H1 (cell line): ENCODE measurements around the gene RAPGEF5. TPM values are rescaled to one million over a fixed set of nuclear protein-coding genes. Genes with fewer than 3 reads are reported as not detected.

Source experiments
- CTCF ChIA-PET: fragments of 300-600 bp; sonication (Branson Sonifier 250); formaldehyde crosslinking; loops from one replicate; lab custom pipeline; 2021; ENCODE audit not compliant: partially characterized antibody; lab: Charles Lee
- POLR2A ChIA-PET: fragments of 300-600 bp; sonication (Branson Sonifier 250); formaldehyde crosslinking; loops from one replicate; lab custom pipeline; 2021; ENCODE audit warnings: inconsistent platforms; ENCODE audit not compliant: partially characterized antibody; lab: Charles Lee
- DNase-seq, 2 experiments: peaks; one replicate each; pipeline versions ENCODE4 v3.0.0 to v3.0.0-alpha.2; 2010 to 2022; ENCODE audit warnings: low spot score in 2 of 2, low read depth in 1 of 2, mixed read lengths in 1 of 2
- FAIRE-seq: peaks from 2 replicates; lab custom pipeline; 2011; peaks lifted over from hg19 to GRCh38; lab: Jason Lieb, UNC
- H2AFZ ChIP-seq: 2 replicates; pipeline ENCODE4 v1.8.1; 2012; ENCODE audit warnings: low read length, inconsistent platforms
- H2AK5ac ChIP-seq: 2 replicates; pipeline ENCODE4 v1.6.1; 2013; ENCODE audit warnings: low read depth, low read length
- H2BK120ac ChIP-seq: replicated peaks from 2 replicates; pipeline ENCODE3; 2013; ENCODE audit warnings: low read depth, low read length, inconsistent platforms
- H2BK12ac ChIP-seq: 2 replicates; pipeline ENCODE4 v1.6.1; 2013; ENCODE audit warnings: low read depth, low read length
- H2BK15ac ChIP-seq: 2 replicates; pipeline ENCODE4 v1.6.1; 2013; ENCODE audit warnings: low read length
- H2BK20ac ChIP-seq: 2 replicates; pipeline ENCODE4 v1.6.1; 2013; ENCODE audit warnings: low read length
- H2BK5ac ChIP-seq: 2 replicates; pipeline ENCODE4 v1.6.1; 2013; ENCODE audit warnings: low read depth, low read length
- H3K14ac ChIP-seq: 2 replicates; pipeline ENCODE4 v1.6.1; 2013; ENCODE audit warnings: inconsistent platforms; ENCODE audit not compliant: insufficient read length
- H3K18ac ChIP-seq: 2 replicates; pipeline ENCODE4 v1.6.1; 2013; ENCODE audit warnings: low read length; ENCODE audit errors: extremely low read depth
- H3K23ac ChIP-seq: 2 replicates; pipeline ENCODE4 v1.6.1; 2013; ENCODE audit warnings: inconsistent platforms; ENCODE audit not compliant: insufficient read length
- H3K23me2 ChIP-seq: 2 replicates; pipeline ENCODE4 v1.6.1; 2013; ENCODE audit warnings: low read depth, low read length
- H3K27ac ChIP-seq: 2 replicates; pipeline ENCODE4 v1.6.1; 2011; ENCODE audit warnings: low read depth, low read length, inconsistent platforms
- H3K27me3 ChIP-seq, 4 experiments: replicated peaks in 1 of 4; 1 replicate in 1 of 4; 2 replicates in 3 of 4; pipeline versions ENCODE4 v1.6.1 to v1.8.1; 2011 to 2013; ENCODE audit warnings: low read length in 3 of 4, mild to moderate bottlenecking in 3 of 4, inconsistent platforms in 2 of 4, mixed read lengths in 2 of 4, moderate library complexity in 1 of 4; ENCODE audit not compliant: control insufficient read depth in 3 of 4, insufficient read depth in 3 of 4; ENCODE audit errors: extremely low read depth in 1 of 4
- H3K36me3 ChIP-seq, 4 experiments: 2 replicates each; pipeline versions ENCODE4 v1.6.1 to v1.8.1; 2011 to 2013; ENCODE audit warnings: mild to moderate bottlenecking in 4 of 4, low read length in 3 of 4, moderate library complexity in 2 of 4, control low read depth in 1 of 4, inconsistent platforms in 1 of 4; ENCODE audit not compliant: insufficient read depth in 4 of 4, control insufficient read depth in 2 of 4
- H3K4ac ChIP-seq: replicated peaks from 2 replicates; pipeline ENCODE3; 2013; ENCODE audit warnings: low read length, low read depth, mixed read lengths, inconsistent platforms; ENCODE audit not compliant: insufficient read length
- H3K4me1 ChIP-seq, 4 experiments: replicated peaks in 1 of 4; 1 replicate in 1 of 4; 2 replicates in 3 of 4; pipeline versions ENCODE4 v1.6.1 to v1.8.1; 2011 to 2013; ENCODE audit warnings: low read length in 3 of 4, inconsistent platforms in 2 of 4, mixed read lengths in 1 of 4; ENCODE audit not compliant: insufficient read depth in 4 of 4, control insufficient read depth in 3 of 4
- H3K4me2 ChIP-seq, 2 experiments: 2 replicates each; pipeline versions ENCODE4 v1.6.1 to v1.8.1; 2011 to 2013; ENCODE audit warnings: low read depth in 2 of 2, low read length in 2 of 2, control low read depth in 1 of 2, inconsistent platforms in 1 of 2, mild to moderate bottlenecking in 1 of 2; ENCODE audit not compliant: insufficient read depth in 1 of 2
- H3K4me3 ChIP-seq, 4 experiments: fragments of 200-600, 300-600 bp in 1 of 4; sonication (generic), shearing (Covaris generic), sonication (Bioruptor Twin) in 1 of 4; 2 replicates each; pipeline versions ENCODE4 v1.5.1 to v1.8.1; 2011 to 2016; ENCODE audit warnings: low read length in 4 of 4, low read depth in 3 of 4, control low read depth in 2 of 4, inconsistent platforms in 2 of 4, mild to moderate bottlenecking in 2 of 4, mixed read lengths in 1 of 4, moderate library complexity in 1 of 4; ENCODE audit not compliant: insufficient read depth in 2 of 4; ENCODE audit errors: extremely low read depth in 1 of 4
- H3K56ac ChIP-seq: replicated peaks from 2 replicates; pipeline ENCODE3; 2013; ENCODE audit warnings: low read depth, mild to moderate bottlenecking, mixed read lengths, low read length, inconsistent platforms; ENCODE audit not compliant: insufficient read length
- H3K79me1 ChIP-seq: 2 replicates; pipeline ENCODE4 v1.6.1; 2013; ENCODE audit warnings: low read depth, low read length, control low read depth
- H3K79me2 ChIP-seq, 2 experiments: 2 replicates each; pipeline versions ENCODE4 v1.6.1 to v1.8.1; 2012 to 2013; ENCODE audit warnings: low read length in 2 of 2, mild to moderate bottlenecking in 2 of 2, inconsistent platforms in 1 of 2; ENCODE audit not compliant: insufficient read depth in 2 of 2, control insufficient read depth in 1 of 2
- H3K9ac ChIP-seq, 4 experiments: replicated peaks in 1 of 4; 1 replicate in 1 of 4; 2 replicates in 3 of 4; pipeline versions ENCODE4 v1.6.1 to v1.8.1; 2011 to 2013; ENCODE audit warnings: low read depth in 3 of 4, low read length in 3 of 4, control low read depth in 2 of 4, mild to moderate bottlenecking in 2 of 4, moderate library complexity in 2 of 4, inconsistent platforms in 1 of 4; ENCODE audit errors: extremely low read depth in 1 of 4
- H3K9me3 ChIP-seq, 2 experiments: 2 replicates each; pipeline versions ENCODE4 v1.6.1 to v1.8.1; 2012 to 2013; ENCODE audit warnings: mild to moderate bottlenecking in 2 of 2, moderate library complexity in 2 of 2, control low read depth in 1 of 2, inconsistent platforms in 1 of 2, low read depth in 1 of 2, low read length in 1 of 2, mixed read lengths in 1 of 2; ENCODE audit not compliant: insufficient read depth in 2 of 2
- H4K20me1 ChIP-seq, 2 experiments: replicated peaks in 1 of 2; 2 replicates each; pipeline versions ENCODE3 to v1.8.1; 2011 to 2013; ENCODE audit warnings: inconsistent platforms in 2 of 2, low read length in 2 of 2, mild to moderate bottlenecking in 1 of 2; ENCODE audit not compliant: insufficient read depth in 2 of 2, control insufficient read depth in 1 of 2
- H4K5ac ChIP-seq: 2 replicates; pipeline ENCODE4 v1.6.1; 2013; ENCODE audit warnings: low read length, low read depth, mixed read lengths, inconsistent platforms; ENCODE audit not compliant: insufficient read length
- H4K8ac ChIP-seq: 2 replicates; pipeline ENCODE4 v1.8.0; 2013; ENCODE audit warnings: mild to moderate bottlenecking, moderate library complexity, low read length, inconsistent platforms; ENCODE audit not compliant: insufficient read depth; ENCODE audit errors: extremely low read depth
- H4K91ac ChIP-seq: replicated peaks from 2 replicates; pipeline ENCODE3; 2013; ENCODE audit warnings: low read length, mixed read lengths, inconsistent platforms; ENCODE audit not compliant: insufficient read length
- CTBP2 ChIP-seq: IDR thresholded peaks from 2 replicates; pipeline ENCODE4 v1.7.0; 2011; ENCODE audit warnings: borderline replicate concordance, mild to moderate bottlenecking, moderate library complexity, mixed read lengths, low read length; ENCODE audit not compliant: insufficient read depth, insufficient read length
- HDAC6 ChIP-seq: IDR thresholded peaks from one replicate; pipeline ENCODE4 v1.7.1; 2012; ENCODE audit warnings: low read depth, mild to moderate bottlenecking, inconsistent platforms, low read length, moderate library complexity
- KDM1A ChIP-seq: fragments of 200-600, 300-600 bp; sonication (generic); IDR thresholded peaks from 2 replicates; pipeline ENCODE4 v1.7.1; 2016; ENCODE audit warnings: mild to moderate bottlenecking, low read length, borderline replicate concordance
- KDM5A ChIP-seq: fragments of 200-600 bp; IDR thresholded peaks from 2 replicates; pipeline ENCODE4 v1.7.1; 2012; ENCODE audit warnings: mild to moderate bottlenecking, low read length, inconsistent platforms, mixed read lengths
- PHF8 ChIP-seq: fragments of 200-600 bp; sonication (generic); conservative IDR thresholded peaks from 2 replicates; pipeline ENCODE4 v1.7.1; 2012; ENCODE audit warnings: low read depth, mild to moderate bottlenecking, inconsistent platforms, low read length, moderate library complexity
- RBBP5 ChIP-seq: IDR thresholded peaks from 2 replicates; pipeline ENCODE4 v1.7.1; 2012; ENCODE audit warnings: low read depth, mild to moderate bottlenecking, inconsistent platforms, low read length, moderate library complexity, borderline replicate concordance
- RNF2 ChIP-seq: fragments of 200-900, 300-1000 bp; sonication (generic); IDR thresholded peaks from 2 replicates; pipeline ENCODE4 v1.7.1; 2016; ENCODE audit warnings: borderline replicate concordance, low read depth, mild to moderate bottlenecking, antibody characterized with exemption, low read length; ENCODE audit not compliant: poor library complexity, severe bottlenecking; ENCODE audit errors: missing control alignments
- SP2 ChIP-seq: IDR thresholded peaks from 2 replicates; pipeline ENCODE4 v1.6.1; 2012; ENCODE audit warnings: mild to moderate bottlenecking, low read length, inconsistent platforms
- TAF1 ChIP-seq: IDR thresholded peaks from 2 replicates; pipeline ENCODE4 v1.6.1; 2011; ENCODE audit warnings: mild to moderate bottlenecking, low read depth, low read length
- ZNF274 ChIP-seq: IDR thresholded peaks from 2 replicates; pipeline ENCODE4 v1.7.0; 2012; ENCODE audit warnings: low read length, borderline replicate concordance; ENCODE audit errors: extremely low read depth
- WGBS, 2 experiments: shearing (Covaris generic) in 1 of 2; methylation state at CpG; one replicate each; pipeline versions ENCODE4 v1.1.6 to v1.1.7; 2013 to 2015; ENCODE audit warnings: low lambda C conversion rate in 2 of 2, mixed read lengths in 2 of 2, inconsistent platforms in 1 of 2, low coverage in 1 of 2, missing lambda C conversion rate in 1 of 2; ENCODE audit not compliant: insufficient replicate concordance in 2 of 2, insufficient coverage in 1 of 2, insufficient read length in 1 of 2; ENCODE audit errors: extremely low coverage in 1 of 2, missing lambda C conversion rate in 1 of 2; 5-methylcytosine and 5-hydroxymethylcytosine counted together
- polyA plus RNA-seq, 7 experiments: library from polyadenylated mRNA; depleted of rRNA in 3 of 7; stranded (reverse) in 5 of 7; unstranded in 2 of 7; fragments of >200 nt in 5 of 7; fragments of 200-250 nt in 2 of 7; gene quantifications; 1 replicate in 5 of 7; 2 replicates in 1 of 7; 4 replicates in 1 of 7; pipeline versions ENCODE4 v1.2.1 to v1.2.3, GENCODE V29; 2011 to 2013; ENCODE audit warnings: missing spikeins in 2 of 7, mixed read lengths in 2 of 7
- total RNA-seq: library from RNA; stranded (reverse); fragmentation: NEBNext Ultra II Directional; extraction: Animal tissue kit (Norgen Biotek cat#: 25700); gene quantifications from 2 replicates; pipeline ENCODE4 v1.2.1, GENCODE V29; 2021

The RAPGEF5 gene
- total and polyA plus RNA-seq, 2 of the 8 experiments (the other 6 are each of a cell fraction or from before 2014, with no cell fraction given), result 4.4 to 22.9 TPM

GRCh38 chr7:22152690-22153089, 204.3 kb downstream of the RAPGEF5 start:
- H3K27me3 ChIP-seq, result no peaks in the 10 kb centered on the region
- 90% methylated on average over 3 of the region's 3 CpGs; no CpG with 5 or more reads in 1 of the 2 experiments for WGBS, 2 experiments
- no peaks in the 10 kb centered on the region for H4K20me1 ChIP-seq
- H3K9me3 ChIP-seq, result no peaks in the 10 kb centered on the region
- no peak overlapping the region for H2BK120ac ChIP-seq
- no peak for FAIRE-seq
- H3K9ac ChIP-seq, result no peak overlapping the region
- no peak overlapping the region for H2AK5ac ChIP-seq
- DNase-seq, result no peak
- POLR2A ChIA-PET, result interaction anchor here (1.3 kb wide), 1 partner anchor 9 kb away, joined by 3 read pairs; no protein-coding TSS in a partner anchor
- H2AFZ ChIP-seq, result no peak overlapping the region
- no peak overlapping the region for H3K4me3 ChIP-seq
- no peaks in the 10 kb centered on the region for H3K23me2 ChIP-seq
- H3K14ac ChIP-seq, result no peak overlapping the region
- no peaks in the 10 kb centered on the region for H3K79me2 ChIP-seq
- TF ChIP-seq SP2 (no peak), ZNF274 (no peak), KDM5A (no peak), TAF1 (no peak), PHF8 (no peak), CTBP2 (no peak), RBBP5 (no peak), KDM1A (no peak), HDAC6 (no peak), RNF2 (no peak)
- H2BK15ac ChIP-seq, result no peak overlapping the region
- H4K5ac ChIP-seq, result no peak overlapping the region
- H4K91ac ChIP-seq, result no peak overlapping the region
- no peak overlapping the region for H2BK12ac ChIP-seq
- H3K27ac ChIP-seq, result no peak overlapping the region
- no peaks in the 10 kb centered on the region for H3K79me1 ChIP-seq
- no peak overlapping the region for H2BK20ac ChIP-seq
- H3K36me3 ChIP-seq, result peaks cover 0 to 14% (median 11%) of the 10 kb centered on the region in 4 experiments; a peak in 5 of 8 replicates
- H2BK5ac ChIP-seq, result no peak overlapping the region
- no peak overlapping the region for H3K18ac ChIP-seq
- H4K8ac ChIP-seq, result no peak overlapping the region
- no peak overlapping the region for H3K4ac ChIP-seq
- CTCF ChIA-PET, result interaction anchor here (0.7 to 3.9 kb wide), 5 partner anchors 11 to 300 kb away, joined by 3 to 16 read pairs (median 4); no protein-coding TSS in a partner anchor
- no peak overlapping the region for H3K4me2 ChIP-seq
- H3K23ac ChIP-seq, result no peak overlapping the region
- H3K56ac ChIP-seq, result no peak overlapping the region
- peaks cover 0 to 7% (median 3%) of the 10 kb centered on the region in 4 experiments; a peak in 4 of 7 replicates for H3K4me1 ChIP-seq
